Activated CD4-positive, alpha-beta memory T cell treated with anti-CD3 and anti-CD28 coated beads for 36 hours (primary cell): ENCODE measurements around the gene MFSD12. TPM values are rescaled to one million over a fixed set of nuclear protein-coding genes. Genes with fewer than 3 reads are reported as not detected.

Experiments
- CTCF ChIA-PET: fragments of 350-600 bp; sonication (Branson Sonifier 250); formaldehyde crosslinking; loops from one replicate; lab custom pipeline; 2021; ENCODE audit warnings: antibody characterized with exemption, inconsistent platforms; lab: Charles Lee
- POLR2A ChIA-PET: fragments of 350-600 bp; sonication (Branson Sonifier 250); formaldehyde crosslinking; loops from one replicate; lab custom pipeline; 2021; ENCODE audit warnings: antibody characterized with exemption; lab: Charles Lee
- DNase-seq: peaks from one replicate; pipeline ENCODE4 v3.0.0-alpha.2; 2020
- H3K27ac Mint-ChIP-seq: one replicate; pipeline ENCODE4 v1.8.0; 2021; ENCODE audit warnings: mixed read lengths
- H3K27me3 Mint-ChIP-seq: one replicate; pipeline ENCODE4 v1.8.0; 2021; ENCODE audit warnings: mixed read lengths
- H3K36me3 Mint-ChIP-seq: one replicate; pipeline ENCODE4 v1.8.0; 2021; ENCODE audit warnings: mixed read lengths
- H3K4me1 Mint-ChIP-seq: one replicate; pipeline ENCODE4 v1.8.0; 2021; ENCODE audit warnings: low read depth, mixed read lengths
- H3K4me3 Mint-ChIP-seq: one replicate; pipeline ENCODE4 v1.8.0; 2021; ENCODE audit warnings: mild to moderate bottlenecking, mixed read lengths
- H3K9me3 Mint-ChIP-seq: one replicate; pipeline ENCODE4 v1.8.0; 2021; ENCODE audit warnings: mixed read lengths
- intact Hi-C: fragments of 100-400 bp; cut with micrococcal nuclease; formaldehyde crosslinking; loops from one replicate; pipeline ENCODE4 v1.15.1; 2023
- total RNA-seq, 2 experiments: library from RNA; stranded (reverse); gene quantifications; one replicate each; pipeline ENCODE4 v1.2.3, GENCODE V29; 2021

The MFSD12 gene
- total RNA-seq, 2 experiments from 2014 or later, result 50.6 to 54.2 TPM

DNA sequence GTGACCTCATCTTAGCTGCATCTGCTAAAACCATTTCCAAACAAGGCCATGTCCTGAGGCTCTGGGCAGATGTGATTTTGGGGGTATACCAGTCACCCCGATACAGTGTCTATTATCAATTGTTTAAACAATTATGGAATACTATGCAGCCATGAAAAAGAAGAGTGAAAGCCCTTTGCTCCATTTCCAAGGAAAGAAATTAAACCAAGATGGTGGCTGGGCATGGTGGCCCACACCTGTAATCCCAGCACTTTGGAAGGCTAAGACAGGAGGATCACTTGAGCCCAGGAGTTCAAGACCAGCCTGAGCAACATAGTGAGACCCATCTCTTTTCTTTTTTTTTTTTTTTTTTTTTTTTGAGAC lies 17.6 kb downstream of the MFSD12 start:
- CTCF ChIA-PET, result no interaction called here
- H3K4me3 Mint-ChIP-seq, result no peak overlapping the region
- intact Hi-C loops, result no loop called here
- H3K4me1 Mint-ChIP-seq, result no peaks in the 10 kb centered on the region
- POLR2A ChIA-PET, result interaction anchor here (0.6 kb wide), 1 partner anchor 256 kb away, joined by 3 read pairs; no protein-coding TSS in a partner anchor
- DNase-seq, result no peak
- peaks cover 17% of the 10 kb centered on the region for H3K36me3 Mint-ChIP-seq
- H3K27me3 Mint-ChIP-seq, result no peaks in the 10 kb centered on the region
- no peaks in the 10 kb centered on the region for H3K9me3 Mint-ChIP-seq
- H3K27ac Mint-ChIP-seq, result no peak overlapping the region

DNA sequence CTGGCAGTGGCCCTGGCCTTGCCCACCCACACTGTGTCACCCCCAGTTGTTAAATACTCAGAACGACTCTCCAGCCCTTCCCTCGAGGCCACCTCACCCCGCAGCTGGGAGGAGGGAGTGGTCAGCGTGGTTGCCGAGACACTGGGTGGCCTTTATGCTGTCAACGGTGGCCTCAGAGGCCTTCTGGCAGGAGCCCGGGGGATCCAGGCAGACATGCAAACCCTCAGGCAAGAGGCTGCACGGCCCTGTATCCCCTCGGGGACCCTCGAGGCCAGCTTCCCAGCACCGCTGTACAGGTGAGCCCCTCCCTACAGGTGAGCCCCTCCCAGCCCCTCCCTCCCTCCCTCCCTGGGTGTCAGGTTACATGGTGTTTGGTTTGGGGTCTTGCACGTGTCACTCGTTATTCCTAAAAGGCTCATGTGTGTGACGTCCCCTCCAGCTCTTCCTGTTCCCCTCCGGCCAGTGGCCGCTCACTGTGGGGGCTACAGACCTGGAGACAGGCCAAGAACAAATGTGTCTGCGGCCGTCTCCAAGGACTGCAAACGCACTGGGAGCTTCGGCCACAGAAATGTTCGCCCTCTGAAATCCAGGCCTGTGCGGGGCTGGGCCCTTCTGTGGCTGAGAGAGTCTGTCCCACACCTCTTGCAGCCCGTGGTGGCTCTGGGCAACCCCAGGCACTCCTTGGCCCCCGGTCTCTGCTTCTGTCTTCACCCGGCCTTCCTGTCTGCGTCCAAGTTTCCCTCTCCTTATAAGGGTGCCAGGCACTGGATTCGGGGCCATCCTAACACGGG lies 18.2 kb downstream of the MFSD12 start, which contains the start of gene TEKTIP1:
TEKTIP1 (plus strand) TSS at position 210 of the 791 bp plus-strand sequence; CDS start at position 214, 4 bp downstream.
- DNase-seq, result no peak
- H3K4me3 Mint-ChIP-seq, result no peak within 1 kb of the TSS
- H3K4me1 Mint-ChIP-seq, result no peaks in the 10 kb centered on the region
- no peaks in the 10 kb centered on the region for H3K9me3 Mint-ChIP-seq
- H3K36me3 Mint-ChIP-seq, result peaks cover 21% of the 10 kb centered on the region
- no peaks in the 10 kb centered on the region for H3K27me3 Mint-ChIP-seq
- CTCF ChIA-PET, result interaction anchor here (0.7 kb wide), 1 partner anchor 15 kb away, joined by 3 read pairs; no protein-coding TSS in a partner anchor
- POLR2A ChIA-PET, result interaction anchor here (0.6 kb wide), 1 partner anchor 255 kb away, joined by 3 read pairs; no protein-coding TSS in a partner anchor
- intact Hi-C loops, result no loop called here
- no peak within 1 kb of the TSS for H3K27ac Mint-ChIP-seq

DNA sequence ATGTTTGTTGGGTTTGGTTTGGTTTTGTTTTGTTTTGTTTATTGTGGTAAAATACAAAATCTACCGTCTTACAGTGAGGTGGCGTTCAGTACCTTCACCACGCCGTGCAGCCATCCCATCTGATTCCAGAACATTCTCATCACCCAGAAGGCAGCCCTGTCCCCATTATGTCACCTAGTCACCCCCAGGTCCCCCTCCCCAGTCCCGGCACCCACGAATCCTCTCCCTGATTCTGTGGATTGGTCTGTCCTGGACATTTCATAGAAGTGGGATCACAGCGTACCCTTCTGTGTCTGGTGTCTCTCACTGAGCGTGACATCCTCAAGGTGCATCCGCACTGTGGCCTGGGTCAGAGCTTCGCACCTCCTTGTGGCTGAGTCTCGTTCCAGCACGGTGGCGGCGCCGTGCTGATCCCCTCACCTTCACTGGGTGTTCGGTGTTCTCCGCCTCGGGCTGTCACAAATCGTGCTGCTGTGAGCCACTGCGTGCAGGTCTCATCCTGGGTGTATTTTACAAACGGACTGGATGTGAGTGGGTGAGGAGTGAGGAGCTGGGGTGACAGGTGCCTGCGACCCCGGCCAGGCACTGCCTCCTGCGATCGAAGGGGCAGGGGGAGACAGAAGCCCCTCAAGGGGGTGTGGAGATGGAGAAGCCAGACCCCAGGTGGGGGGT lies 19.0 kb downstream of the MFSD12 start:
- ChIA-PET CTCF (interaction anchor here (0.7 kb wide), 1 partner anchor 16 kb away, joined by 3 read pairs; no protein-coding TSS in a partner anchor), POLR2A (no interaction called here)
- H3K36me3 Mint-ChIP-seq, result peaks cover 24% of the 10 kb centered on the region
- intact Hi-C loops, result no loop called here
- no peak overlapping the region for H3K27ac Mint-ChIP-seq
- DNase-seq, result no peak
- no peak overlapping the region for H3K4me3 Mint-ChIP-seq
- no peaks in the 10 kb centered on the region for H3K27me3 Mint-ChIP-seq
- no peaks in the 10 kb centered on the region for H3K9me3 Mint-ChIP-seq
- no peaks in the 10 kb centered on the region for H3K4me1 Mint-ChIP-seq

DNA sequence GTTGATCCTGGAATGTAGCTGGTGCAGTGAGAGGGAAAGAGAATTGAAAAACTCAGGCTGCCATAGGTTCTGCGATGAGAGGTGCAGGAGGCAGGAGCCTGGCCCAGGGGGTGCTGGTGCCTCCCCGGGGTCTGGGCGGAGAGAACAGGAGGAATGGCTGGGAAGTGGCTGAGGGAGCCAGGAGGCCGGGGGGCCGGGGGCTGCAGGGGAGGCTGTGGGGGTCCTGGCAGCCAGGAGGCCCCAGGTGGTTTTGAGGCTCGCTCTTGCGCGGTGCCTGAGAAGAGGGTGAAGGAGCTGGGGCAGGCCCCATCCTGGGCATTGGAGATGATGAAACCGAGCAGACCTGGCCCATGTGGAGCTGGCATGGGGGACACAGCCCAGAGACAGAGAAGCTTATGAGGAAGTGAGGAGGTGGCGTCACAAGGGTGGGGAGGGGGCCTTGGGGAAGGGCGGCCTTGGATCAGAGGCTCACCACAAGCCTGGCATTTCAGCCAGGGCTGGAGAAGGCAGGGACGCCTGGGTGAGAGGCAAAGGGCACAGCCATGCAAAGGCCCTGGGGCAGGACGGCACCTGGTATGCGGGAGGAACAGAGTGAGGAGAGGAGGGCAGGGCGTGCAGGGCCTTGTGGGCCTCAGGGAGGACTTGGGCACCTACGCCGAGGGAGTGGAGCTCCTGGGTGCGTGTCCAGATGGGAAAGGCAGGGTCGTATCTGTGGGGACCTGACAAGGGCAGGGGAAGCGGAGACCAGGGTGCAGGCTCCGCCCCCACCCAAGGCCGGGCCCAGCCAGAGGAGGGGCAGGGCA lies 19.7 kb downstream of the MFSD12 start:
- no peak overlapping the region for H3K27ac Mint-ChIP-seq

DNA sequence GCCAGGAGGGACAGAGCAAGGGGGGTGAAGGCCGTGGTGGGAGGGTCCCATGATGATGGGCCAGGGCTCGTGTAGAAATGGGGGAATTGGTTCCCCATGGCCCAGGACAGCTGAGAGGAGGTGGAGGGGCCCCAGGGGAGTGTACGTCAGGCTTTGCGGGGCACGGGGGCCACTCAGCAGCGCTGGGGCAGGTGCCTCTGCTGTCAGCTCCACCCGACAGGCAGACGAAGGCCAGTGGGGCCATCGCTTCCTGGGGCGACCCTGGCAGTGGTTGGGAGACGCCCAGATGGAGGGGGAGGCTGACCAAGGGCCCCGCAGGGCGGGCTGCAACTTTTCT lies 20.3 kb downstream of the MFSD12 start:
- no peaks in the 10 kb centered on the region for H3K9me3 Mint-ChIP-seq

More for the DNA sequence above, 19.7 kb downstream of the MFSD12 start:
- Mint-ChIP-seq H3K36me3 (peaks cover 27% of the 10 kb centered on the region), H3K9me3 (no peaks in the 10 kb centered on the region), H3K4me1 (no peaks in the 10 kb centered on the region), H3K4me3 (no peak overlapping the region), H3K27me3 (no peaks in the 10 kb centered on the region)
- no peak for DNase-seq
- CTCF ChIA-PET, result interaction anchor here (1.6 to 1.8 kb wide), 2 partner anchors 8 to 10 kb away, joined by 5 to 6 read pairs; no protein-coding TSS in a partner anchor
- POLR2A ChIA-PET, result no interaction called here
- intact Hi-C loops, result no loop called here

DNA sequence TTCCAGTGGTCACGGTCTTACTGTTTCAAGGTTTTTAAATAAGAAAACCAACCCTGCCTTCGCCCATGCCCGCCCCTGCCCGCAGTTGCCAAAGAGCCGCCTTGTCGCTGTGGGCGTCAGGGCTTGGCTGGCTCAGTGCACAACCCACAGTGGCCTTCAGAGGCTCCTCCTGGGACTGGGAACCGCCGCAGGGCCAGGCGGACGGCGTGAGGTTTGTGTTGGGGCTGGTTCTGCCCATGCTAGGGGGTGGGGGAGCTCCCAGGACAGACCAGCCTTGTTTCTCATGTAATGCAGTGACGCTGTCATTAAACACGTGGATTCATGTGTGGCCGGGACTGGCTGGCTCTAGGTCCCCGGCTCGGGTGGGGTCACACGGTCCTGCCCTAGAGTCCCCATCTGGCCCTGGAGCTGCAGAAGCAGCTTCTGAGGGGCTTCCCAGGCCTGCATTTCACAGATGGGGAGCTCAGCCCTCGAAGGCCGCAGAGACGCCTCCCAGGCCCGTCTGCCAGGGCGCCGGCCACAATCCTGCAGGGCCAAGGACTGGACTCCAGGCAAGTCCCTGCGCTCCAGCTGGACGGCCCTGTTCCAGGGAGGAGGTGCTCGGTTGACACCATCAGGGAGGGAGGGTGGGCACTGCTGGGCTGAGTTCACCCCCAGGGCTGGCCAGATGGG lies 20.8 kb downstream of the MFSD12 start:
- H3K36me3 Mint-ChIP-seq, result peaks cover 27% of the 10 kb centered on the region
- H3K27ac Mint-ChIP-seq, result no peak overlapping the region
- no peak overlapping the region for H3K4me3 Mint-ChIP-seq
- H3K9me3 Mint-ChIP-seq, result no peaks in the 10 kb centered on the region
- H3K27me3 Mint-ChIP-seq, result no peaks in the 10 kb centered on the region
- intact Hi-C loops, result no loop called here
- ChIA-PET CTCF (interaction anchor here (1.6 to 1.8 kb wide), 2 partner anchors 9 to 11 kb away, joined by 5 to 6 read pairs; no protein-coding TSS in a partner anchor), POLR2A (no interaction called here)
- no peaks in the 10 kb centered on the region for H3K4me1 Mint-ChIP-seq
- DNase-seq, result no peak

More for the DNA sequence above, 20.3 kb downstream of the MFSD12 start:
- no peak for DNase-seq
- CTCF ChIA-PET, result interaction anchor here (1.6 to 1.8 kb wide), 2 partner anchors 8 to 11 kb away, joined by 5 to 6 read pairs; no protein-coding TSS in a partner anchor
- H3K4me1 Mint-ChIP-seq, result no peaks in the 10 kb centered on the region
- H3K4me3 Mint-ChIP-seq, result no peak overlapping the region
- no peak overlapping the region for H3K27ac Mint-ChIP-seq
- intact Hi-C loops, result no loop called here
- POLR2A ChIA-PET, result no interaction called here
- peaks cover 27% of the 10 kb centered on the region for H3K36me3 Mint-ChIP-seq
- no peaks in the 10 kb centered on the region for H3K27me3 Mint-ChIP-seq

DNA sequence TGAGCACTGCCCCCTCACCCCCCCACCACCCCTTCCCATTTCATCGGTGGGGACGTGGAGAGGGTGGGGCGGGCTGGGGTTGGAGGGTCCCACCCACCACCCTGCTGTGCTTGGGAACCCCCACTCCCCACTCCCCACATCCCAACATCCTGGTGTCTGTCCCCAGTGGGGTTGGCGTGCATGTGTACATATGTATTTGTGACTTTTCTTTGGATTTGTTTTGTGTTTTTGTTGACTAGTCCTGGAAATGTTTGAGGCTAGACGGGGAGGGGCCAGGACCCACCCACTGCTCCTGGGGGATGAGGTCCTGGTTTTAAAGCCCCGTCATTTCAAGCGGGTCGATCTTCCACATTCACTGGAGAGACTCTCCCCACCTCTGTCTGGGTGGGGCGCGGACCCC lies 21.4 kb downstream of the MFSD12 start:
- H3K27ac Mint-ChIP-seq, result no peak overlapping the region
- no peak for DNase-seq
- CTCF ChIA-PET, result no interaction called here
- H3K36me3 Mint-ChIP-seq, result peaks cover 33% of the 10 kb centered on the region
- no peaks in the 10 kb centered on the region for H3K4me1 Mint-ChIP-seq
- H3K4me3 Mint-ChIP-seq, result no peak overlapping the region
- H3K9me3 Mint-ChIP-seq, result no peaks in the 10 kb centered on the region
- no peaks in the 10 kb centered on the region for H3K27me3 Mint-ChIP-seq
- intact Hi-C loops, result no loop called here
- POLR2A ChIA-PET, result no interaction called here

DNA sequence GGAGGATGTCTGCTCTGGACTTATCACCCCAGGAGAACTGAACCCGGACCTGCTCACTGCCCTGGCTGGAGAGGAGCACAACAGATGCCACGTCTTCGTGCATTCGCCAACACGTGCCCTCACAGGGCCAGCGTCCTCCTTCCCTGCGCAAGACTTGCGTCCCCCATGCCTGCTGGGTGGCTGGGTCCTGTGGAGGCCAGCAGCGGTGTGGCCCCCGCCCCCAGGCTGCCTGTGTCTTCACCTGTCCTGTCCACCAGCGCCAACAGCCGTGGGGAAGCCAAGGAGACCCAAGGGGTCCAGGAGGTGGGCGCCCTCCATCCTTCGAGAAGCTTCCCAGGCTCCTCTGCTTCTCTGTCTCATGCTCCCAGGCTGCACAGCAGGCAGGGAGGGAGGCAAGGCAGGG lies 21.8 kb downstream of the MFSD12 start:
- H3K4me3 Mint-ChIP-seq, result no peak overlapping the region
- no peak overlapping the region for H3K27ac Mint-ChIP-seq
- H3K36me3 Mint-ChIP-seq, result peaks cover 33% of the 10 kb centered on the region
- H3K27me3 Mint-ChIP-seq, result no peaks in the 10 kb centered on the region
- H3K9me3 Mint-ChIP-seq, result no peaks in the 10 kb centered on the region
- DNase-seq, result no peak
- no peaks in the 10 kb centered on the region for H3K4me1 Mint-ChIP-seq
- CTCF ChIA-PET, result no interaction called here
- POLR2A ChIA-PET, result no interaction called here
- intact Hi-C loops, result no loop called here

DNA sequence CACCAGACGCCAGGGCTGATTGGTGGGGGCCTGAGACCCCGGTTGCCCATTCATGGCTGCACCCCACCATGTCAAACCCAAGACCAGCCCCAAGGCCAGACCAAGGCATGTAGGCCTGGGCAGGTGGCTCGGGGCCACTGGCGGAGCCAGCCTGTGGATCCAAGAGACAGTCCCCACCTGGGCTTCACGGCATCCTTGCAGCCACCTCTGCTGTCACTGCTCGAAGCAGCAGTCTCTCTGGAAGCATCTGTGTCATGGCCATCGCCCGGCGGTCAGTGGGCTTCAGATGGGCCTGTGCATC lies 22.2 kb downstream of the MFSD12 start:
- Mint-ChIP-seq H3K36me3 (peaks cover 33% of the 10 kb centered on the region), H3K27me3 (no peaks in the 10 kb centered on the region), H3K27ac (no peak overlapping the region), H3K9me3 (no peaks in the 10 kb centered on the region), H3K4me1 (no peaks in the 10 kb centered on the region), H3K4me3 (no peak overlapping the region)
- no peak for DNase-seq
- CTCF ChIA-PET, result no interaction called here
- intact Hi-C loops, result no loop called here
- POLR2A ChIA-PET, result no interaction called here

DNA sequence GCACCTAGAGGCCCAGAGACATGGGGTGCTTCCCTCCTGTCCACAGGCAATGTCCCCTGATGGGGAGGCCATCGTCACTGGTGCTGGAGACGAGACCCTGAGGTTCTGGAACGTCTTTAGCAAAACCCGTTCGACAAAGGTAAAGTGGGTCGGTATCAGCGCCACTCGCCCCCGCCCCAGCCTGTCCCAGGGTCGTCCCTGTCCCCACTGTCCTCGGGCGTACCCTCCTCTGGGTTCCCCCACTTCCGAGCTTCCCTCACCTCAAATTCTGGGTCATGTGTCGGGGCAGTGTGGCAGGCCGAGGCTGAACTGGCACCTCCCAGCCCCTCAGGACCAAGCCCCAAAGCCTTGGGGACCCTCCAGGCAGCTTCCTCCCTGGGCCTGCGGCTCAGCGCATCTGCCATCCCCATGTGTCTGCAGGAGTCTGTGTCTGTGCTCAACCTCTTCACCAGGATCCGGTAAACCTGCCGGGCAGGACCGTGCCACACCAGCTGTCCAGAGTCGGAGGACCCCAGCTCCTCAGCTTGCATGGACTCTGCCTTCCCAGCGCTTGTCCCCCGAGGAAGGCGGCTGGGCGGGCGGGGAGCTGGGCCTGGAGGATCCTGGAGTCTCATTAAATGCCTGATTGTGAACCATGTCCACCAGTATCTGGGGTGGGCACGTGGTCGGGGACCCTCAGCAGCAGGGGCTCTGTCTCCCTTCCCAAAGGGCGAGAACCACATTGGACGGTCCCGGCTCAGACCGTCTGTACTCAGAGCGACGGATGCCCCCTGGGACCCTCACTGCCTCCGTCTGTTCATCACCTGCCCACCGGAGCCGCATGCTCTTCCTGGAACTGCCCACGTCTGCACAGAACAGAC lies 22.8 kb downstream of the MFSD12 start:
- ChIA-PET CTCF (no interaction called here), POLR2A (no interaction called here)
- no peak for DNase-seq
- Mint-ChIP-seq H3K27me3 (no peaks in the 10 kb centered on the region), H3K4me1 (no peaks in the 10 kb centered on the region), H3K27ac (no peak overlapping the region), H3K36me3 (peaks cover 31% of the 10 kb centered on the region), H3K9me3 (no peaks in the 10 kb centered on the region), H3K4me3 (no peak overlapping the region)
- intact Hi-C loops, result no loop called here
